ENCODE data around the gene MTHFD2.

GRCh38 chr2:74199275-74199701, 873 bp downstream of the MTHFD2 start:
- no peak for TF ChIP-seq POLR2A (IDR thresholded peaks at IDR 0.05)
- TF ChIP-seq, protein P1, sequence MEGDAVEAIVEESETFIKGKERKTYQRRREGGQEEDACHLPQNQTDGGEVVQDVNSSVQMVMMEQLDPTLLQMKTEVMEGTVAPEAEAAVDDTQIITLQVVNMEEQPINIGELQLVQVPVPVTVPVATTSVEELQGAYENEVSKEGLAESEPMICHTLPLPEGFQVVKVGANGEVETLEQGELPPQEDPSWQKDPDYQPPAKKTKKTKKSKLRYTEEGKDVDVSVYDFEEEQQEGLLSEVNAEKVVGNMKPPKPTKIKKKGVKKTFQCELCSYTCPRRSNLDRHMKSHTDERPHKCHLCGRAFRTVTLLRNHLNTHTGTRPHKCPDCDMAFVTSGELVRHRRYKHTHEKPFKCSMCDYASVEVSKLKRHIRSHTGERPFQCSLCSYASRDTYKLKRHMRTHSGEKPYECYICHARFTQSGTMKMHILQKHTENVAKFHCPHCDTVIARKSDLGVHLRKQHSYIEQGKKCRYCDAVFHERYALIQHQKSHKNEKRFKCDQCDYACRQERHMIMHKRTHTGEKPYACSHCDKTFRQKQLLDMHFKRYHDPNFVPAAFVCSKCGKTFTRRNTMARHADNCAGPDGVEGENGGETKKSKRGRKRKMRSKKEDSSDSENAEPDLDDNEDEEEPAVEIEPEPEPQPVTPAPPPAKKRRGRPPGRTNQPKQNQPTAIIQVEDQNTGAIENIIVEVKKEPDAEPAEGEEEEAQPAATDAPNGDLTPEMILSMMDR (IDR thresholded peaks at IDR 0.05) = no peak

All from Peyer's patch (tissue), 4 donors.